ENCODE measurements around the gene CTRL.

DNA sequence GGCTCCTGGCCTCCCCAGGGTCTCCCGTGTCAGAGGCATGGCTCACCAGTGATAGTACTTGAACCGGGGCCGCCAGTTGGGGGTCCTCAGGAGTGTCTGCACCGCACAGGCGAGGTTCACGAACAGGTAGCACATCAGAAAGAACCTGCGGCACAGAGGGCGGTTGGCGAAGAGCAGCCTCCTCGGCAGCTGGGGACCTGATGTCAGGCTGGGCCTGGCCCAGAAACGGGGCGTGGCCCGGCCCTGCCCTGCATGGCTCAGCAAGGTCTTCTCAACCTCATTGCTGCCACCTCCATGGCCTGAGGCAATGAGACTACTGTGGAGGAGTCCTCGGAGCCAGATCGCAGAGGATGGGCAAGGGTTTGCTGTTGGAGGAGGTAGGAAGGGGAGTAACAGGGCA is 16.4 kb upstream of the CTRL start:
- TF ChIP-seq, protein P1, sequence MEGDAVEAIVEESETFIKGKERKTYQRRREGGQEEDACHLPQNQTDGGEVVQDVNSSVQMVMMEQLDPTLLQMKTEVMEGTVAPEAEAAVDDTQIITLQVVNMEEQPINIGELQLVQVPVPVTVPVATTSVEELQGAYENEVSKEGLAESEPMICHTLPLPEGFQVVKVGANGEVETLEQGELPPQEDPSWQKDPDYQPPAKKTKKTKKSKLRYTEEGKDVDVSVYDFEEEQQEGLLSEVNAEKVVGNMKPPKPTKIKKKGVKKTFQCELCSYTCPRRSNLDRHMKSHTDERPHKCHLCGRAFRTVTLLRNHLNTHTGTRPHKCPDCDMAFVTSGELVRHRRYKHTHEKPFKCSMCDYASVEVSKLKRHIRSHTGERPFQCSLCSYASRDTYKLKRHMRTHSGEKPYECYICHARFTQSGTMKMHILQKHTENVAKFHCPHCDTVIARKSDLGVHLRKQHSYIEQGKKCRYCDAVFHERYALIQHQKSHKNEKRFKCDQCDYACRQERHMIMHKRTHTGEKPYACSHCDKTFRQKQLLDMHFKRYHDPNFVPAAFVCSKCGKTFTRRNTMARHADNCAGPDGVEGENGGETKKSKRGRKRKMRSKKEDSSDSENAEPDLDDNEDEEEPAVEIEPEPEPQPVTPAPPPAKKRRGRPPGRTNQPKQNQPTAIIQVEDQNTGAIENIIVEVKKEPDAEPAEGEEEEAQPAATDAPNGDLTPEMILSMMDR (IDR thresholded peaks at IDR 0.05) = no peak
- TF ChIP-seq POLR2A (IDR thresholded peaks at IDR 0.05) = no peak

Data from adrenal gland (tissue), 5 donors.